HepG2 (cell line): ENCODE measurements around the gene CCL22. TPM values are rescaled to one million over a fixed set of nuclear protein-coding genes. Genes with fewer than 3 reads are reported as not detected.

Source experiments
- ASH2L ChIP-seq: fragments of 300-600, 200-600 bp; sonication (generic); IDR thresholded peaks from 2 replicates; pipeline ENCODE4 v1.7.0; 2017; ENCODE audit warnings: low read depth, mild to moderate bottlenecking, moderate library complexity, mixed read lengths, low read length; ENCODE audit not compliant: insufficient read length
- CTCF ChIP-seq: sonication (generic); formaldehyde crosslinking; IDR thresholded peaks from 2 replicates; pipeline ENCODE4 v1.5.0; 2020; ENCODE audit warnings: mild to moderate bottlenecking, missing genetic modification reagents, moderate library complexity
- FOXC1 ChIP-seq: sonication (generic); formaldehyde crosslinking; IDR thresholded peaks from 2 replicates; pipeline ENCODE4 v1.8.0; 2022; ENCODE audit warnings: mild to moderate bottlenecking, missing genetic modification reagents, borderline replicate concordance
- FOXO1 ChIP-seq: sonication (generic); formaldehyde crosslinking; IDR thresholded peaks from 2 replicates; pipeline ENCODE4 v1.4.0; 2020; ENCODE audit warnings: missing genetic modification reagents
- GLI4 ChIP-seq: sonication (generic); formaldehyde crosslinking; IDR thresholded peaks from 2 replicates; pipeline ENCODE4 v1.5.1; 2020; ENCODE audit warnings: missing genetic modification reagents, mild to moderate bottlenecking, moderate library complexity, borderline replicate concordance
- HDAC1 ChIP-seq: sonication (generic); formaldehyde crosslinking; IDR thresholded peaks from 2 replicates; pipeline ENCODE4 v1.5.1; 2020; ENCODE audit warnings: mild to moderate bottlenecking, missing genetic modification reagents
- MIER3 ChIP-seq: IDR thresholded peaks from 2 replicates; pipeline ENCODE4 v1.6.1; 2016; ENCODE audit warnings: missing compliant biosample characterization, borderline replicate concordance
- MTA1 ChIP-seq: sonication (generic); formaldehyde crosslinking; IDR thresholded peaks from 2 replicates; pipeline ENCODE4 v1.4.0; 2020; ENCODE audit warnings: missing genetic modification reagents, mild to moderate bottlenecking, borderline replicate concordance
- MXD4 ChIP-seq: IDR thresholded peaks from 2 replicates; pipeline ENCODE4 v1.6.1; 2016; ENCODE audit warnings: mild to moderate bottlenecking, missing biosample characterization, missing genetic modification reagents
- PHF21A ChIP-seq: sonication (generic); formaldehyde crosslinking; IDR thresholded peaks from 2 replicates; pipeline ENCODE4 v1.5.0; 2020; ENCODE audit warnings: mild to moderate bottlenecking, missing genetic modification reagents
- RERE ChIP-seq: IDR thresholded peaks from 2 replicates; pipeline ENCODE4 v1.6.1; 2016; ENCODE audit warnings: low read depth, missing genetic modification reagents, missing compliant biosample characterization
- TEAD2 ChIP-seq: sonication (generic); formaldehyde crosslinking; IDR thresholded peaks from 2 replicates; pipeline ENCODE4 v1.9.0; 2021; ENCODE audit warnings: missing genetic modification reagents
- TOPORS ChIP-seq: sonication (generic); formaldehyde crosslinking; IDR thresholded peaks from 2 replicates; pipeline ENCODE4 v1.8.0; 2023; ENCODE audit warnings: mild to moderate bottlenecking, missing genetic modification reagents
- YEATS4 ChIP-seq: sonication (generic); formaldehyde crosslinking; IDR thresholded peaks from 2 replicates; pipeline ENCODE4 v1.4.0; 2020; ENCODE audit warnings: missing genetic modification reagents, borderline replicate concordance
- ZMYM3 ChIP-seq: sonication (generic); formaldehyde crosslinking; IDR thresholded peaks from 2 replicates; pipeline ENCODE4 v1.5.1; 2020; ENCODE audit warnings: mild to moderate bottlenecking, missing genetic modification reagents
- ZNF138 ChIP-seq: sonication (generic); formaldehyde crosslinking; IDR thresholded peaks from 2 replicates; pipeline ENCODE4 v1.5.0; 2020; ENCODE audit warnings: mild to moderate bottlenecking, low read depth, missing genetic modification reagents
- ZNF274 ChIP-seq: sonication (generic); formaldehyde crosslinking; IDR thresholded peaks from 2 replicates; pipeline ENCODE4 v1.5.1; 2020; ENCODE audit warnings: mild to moderate bottlenecking, missing genetic modification reagents
- ZNF275 ChIP-seq: sonication (generic); formaldehyde crosslinking; IDR thresholded peaks from 2 replicates; pipeline ENCODE4 v1.8.0; 2022; ENCODE audit warnings: missing genetic modification reagents, mild to moderate bottlenecking, inconsistent platforms, borderline replicate concordance
- ZNF382 ChIP-seq: sonication (generic); formaldehyde crosslinking; IDR thresholded peaks from 2 replicates; pipeline ENCODE4 v1.5.0; 2020; ENCODE audit warnings: missing genetic modification reagents, mild to moderate bottlenecking, borderline replicate concordance
- ZNF451 ChIP-seq: sonication (generic); formaldehyde crosslinking; IDR thresholded peaks from 2 replicates; pipeline ENCODE4 v1.5.0; 2020; ENCODE audit warnings: mild to moderate bottlenecking, missing genetic modification reagents
- ZNF772 ChIP-seq: sonication (generic); formaldehyde crosslinking; IDR thresholded peaks from 2 replicates; pipeline ENCODE4 v1.5.0; 2020; ENCODE audit warnings: mild to moderate bottlenecking, missing genetic modification reagents
- ZNF839 ChIP-seq: sonication (generic); formaldehyde crosslinking; IDR thresholded peaks from 2 replicates; pipeline ENCODE4 v1.4.0; 2020; ENCODE audit warnings: missing genetic modification reagents, mild to moderate bottlenecking, borderline replicate concordance
- polyA plus RNA-seq, 8 experiments: library from polyadenylated mRNA; depleted of rRNA in 3 of 8; stranded (reverse) in 7 of 8; unstranded in 1 of 8; fragments of >200 nt; fragmentation: Illumina TruSeq in 4 of 8; extraction: Trizol in 4 of 8; gene quantifications; 2 replicates each; pipeline versions ENCODE4 v1.2.1 to v1.2.3, GENCODE V29; 2011 to 2016; ENCODE audit warnings: low read depth in 4 of 8, missing spikeins in 1 of 8, mixed read lengths in 1 of 8; ENCODE audit not compliant: insufficient read depth in 1 of 8
- total RNA-seq, 5 experiments: library from RNA; depleted of rRNA; stranded (reverse); fragments of >200 nt; fragmentation: Illumina TruSeq; extraction: Trizol; gene quantifications; 2 replicates each; pipeline ENCODE4 v1.2.3, GENCODE V29; 2016; ENCODE audit warnings: low read depth in 1 of 5

The CCL22 gene
- total and polyA plus RNA-seq, 2 of the 13 experiments (the other 11 are each of a cell fraction or from before 2014, with no cell fraction given): not detected

DNA sequence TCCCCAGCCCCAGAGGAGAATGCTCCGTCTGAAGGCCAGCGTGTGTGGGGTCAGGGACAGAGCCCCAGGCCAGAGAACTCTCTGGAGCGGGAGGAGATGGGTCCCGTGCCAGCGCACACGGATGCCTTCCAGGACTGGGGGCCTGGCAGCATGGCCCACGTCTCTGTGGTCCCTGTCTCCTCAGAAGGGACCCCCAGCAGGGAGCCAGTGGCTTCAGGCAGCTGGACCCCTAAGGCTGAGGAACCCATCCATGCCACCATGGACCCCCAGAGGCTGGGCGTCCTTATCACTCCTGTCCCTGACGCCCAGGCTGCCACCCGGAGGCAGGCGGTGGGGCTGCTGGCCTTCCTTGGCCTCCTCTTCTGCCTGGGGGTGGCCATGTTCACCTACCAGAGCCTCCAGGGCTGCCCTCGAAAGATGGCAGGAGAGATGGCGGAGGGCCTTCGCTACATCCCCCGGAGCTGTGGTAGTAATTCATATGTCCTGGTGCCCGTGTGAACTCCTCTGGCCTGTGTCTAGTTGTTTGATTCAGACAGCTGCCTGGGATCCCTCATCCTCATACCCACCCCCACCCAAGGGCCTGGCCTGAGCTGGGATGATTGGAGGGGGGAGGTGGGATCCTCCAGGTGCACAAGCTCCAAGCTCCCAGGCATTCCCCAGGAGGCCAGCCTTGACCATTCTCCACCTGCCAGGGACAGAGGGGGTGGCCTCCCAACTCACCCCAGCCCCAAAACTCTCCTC is 24.1 kb downstream of the CCL22 start (continued):
- TF ChIP-seq ZNF274 (CRISPR knock-in tag): 0 out of 2 replicates have a peak, but pooled peaks have one; percentile 6
- TF ChIP-seq MTA1 (CRISPR knock-in tag): no peak
- no peak for TF ChIP-seq ASH2L
- no peak for TF ChIP-seq ZNF451
- TF ChIP-seq FOXO1: no peak
- no peak for TF ChIP-seq ZNF382 (CRISPR knock-in tag)
- TF ChIP-seq FOXC1 (CRISPR knock-in tag): no peak
- TF ChIP-seq ZMYM3: no peak
- 0 out of 2 replicates have a peak, but pooled peaks have one; percentile 32 for TF ChIP-seq TOPORS (CRISPR knock-in tag)
- no peak for TF ChIP-seq HDAC1 (CRISPR knock-in tag)
- TF ChIP-seq GLI4: no peak
- TF ChIP-seq ZNF772 (CRISPR knock-in tag): 0 out of 2 replicates have a peak, but pooled peaks have one; percentile 8
- no peak for TF ChIP-seq MIER3 (CRISPR knock-in tag)
- TF ChIP-seq PHF21A: no peak
- no peak for TF ChIP-seq TEAD2 (CRISPR knock-in tag)
- TF ChIP-seq RERE (CRISPR knock-in tag): no peak
- TF ChIP-seq YEATS4 (CRISPR knock-in tag): no peak
- TF ChIP-seq ZNF138: no peak
- no peak for TF ChIP-seq ZNF839 (CRISPR knock-in tag)
- no peak for TF ChIP-seq ZNF275 (CRISPR knock-in tag)
- no peak for TF ChIP-seq MXD4 (CRISPR knock-in tag)
- TF ChIP-seq CTCF (CRISPR knock-in tag): peak; percentile 55
